Neural crest cell (in vitro differentiated cells): ENCODE measurements around the gene POLG2. TPM values are rescaled to one million over a fixed set of nuclear protein-coding genes. Genes with fewer than 3 reads are reported as not detected.

Experiments
- DNase-seq: peaks from one replicate; pipeline ENCODE4 v3.0.0; 2021; ENCODE audit warnings: low read depth, mixed read lengths, low spot score
- H3K27ac Mint-ChIP-seq: one replicate; pipeline ENCODE4 v1.8.0; 2021; ENCODE audit warnings: mild to moderate bottlenecking, mixed read lengths; ENCODE audit not compliant: unreplicated experiment
- H3K27me3 Mint-ChIP-seq: 2 replicates; pipeline ENCODE4 v1.8.0; 2021; ENCODE audit warnings: low read depth, mild to moderate bottlenecking, mixed read lengths
- H3K36me3 Mint-ChIP-seq: 2 replicates; pipeline ENCODE4 v1.8.0; 2021; ENCODE audit warnings: low read depth, mild to moderate bottlenecking, mixed read lengths
- H3K4me1 Mint-ChIP-seq: 2 replicates; pipeline ENCODE4 v1.8.0; 2021; ENCODE audit warnings: mixed read lengths
- H3K4me3 Mint-ChIP-seq: one replicate; pipeline ENCODE4 v1.8.0; 2021; ENCODE audit warnings: mild to moderate bottlenecking, mixed read lengths
- H3K9me3 Mint-ChIP-seq: 2 replicates; pipeline ENCODE4 v1.8.0; 2021; ENCODE audit warnings: mixed read lengths
- total RNA-seq: library from RNA; stranded (reverse); gene quantifications from 2 replicates; pipeline ENCODE4 v1.2.1, GENCODE V29; 2021
- TF ChIP-seq, protein P1 (sequence below): fragments of 200-600 bp; sonication (generic); conservative IDR thresholded peaks from 2 replicates; pipeline ENCODE4 v1.5.0; 2021; ENCODE audit warnings: antibody characterized with exemption, mild to moderate bottlenecking

Gene POLG2
- total RNA-seq, 1 donor from 2014 or later = 28.6 TPM

DNA sequence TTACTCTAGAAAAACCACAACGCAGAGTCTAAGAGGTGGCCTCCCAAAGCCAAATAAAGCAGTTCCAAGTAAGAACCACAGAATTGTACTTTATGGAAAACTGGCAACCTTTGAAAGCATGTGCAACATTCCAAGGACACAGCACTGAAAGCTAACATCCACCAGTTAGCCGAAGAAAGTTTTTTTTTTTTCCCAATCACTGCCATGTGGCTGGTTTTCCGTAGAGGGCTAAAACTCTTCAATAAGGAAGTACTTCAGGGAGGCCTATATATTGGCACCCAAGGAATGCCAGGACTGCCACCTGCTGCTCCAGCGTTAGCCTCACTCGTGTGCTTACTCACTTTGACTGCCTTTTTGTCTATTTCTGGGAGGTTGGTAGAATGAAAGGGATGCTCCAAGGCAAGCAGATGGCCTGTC is 35.1 kb upstream of the POLG2 start:
- no peaks in the 10 kb centered on the region for H3K27me3 Mint-ChIP-seq
- no peak overlapping the region for H3K27ac Mint-ChIP-seq
- H3K9me3 Mint-ChIP-seq = no peaks in the 10 kb centered on the region
- no peaks in the 10 kb centered on the region for H3K4me1 Mint-ChIP-seq
- no peak for DNase-seq
- H3K36me3 Mint-ChIP-seq = peaks cover 25% of the 10 kb centered on the region
- TF ChIP-seq, protein P1, sequence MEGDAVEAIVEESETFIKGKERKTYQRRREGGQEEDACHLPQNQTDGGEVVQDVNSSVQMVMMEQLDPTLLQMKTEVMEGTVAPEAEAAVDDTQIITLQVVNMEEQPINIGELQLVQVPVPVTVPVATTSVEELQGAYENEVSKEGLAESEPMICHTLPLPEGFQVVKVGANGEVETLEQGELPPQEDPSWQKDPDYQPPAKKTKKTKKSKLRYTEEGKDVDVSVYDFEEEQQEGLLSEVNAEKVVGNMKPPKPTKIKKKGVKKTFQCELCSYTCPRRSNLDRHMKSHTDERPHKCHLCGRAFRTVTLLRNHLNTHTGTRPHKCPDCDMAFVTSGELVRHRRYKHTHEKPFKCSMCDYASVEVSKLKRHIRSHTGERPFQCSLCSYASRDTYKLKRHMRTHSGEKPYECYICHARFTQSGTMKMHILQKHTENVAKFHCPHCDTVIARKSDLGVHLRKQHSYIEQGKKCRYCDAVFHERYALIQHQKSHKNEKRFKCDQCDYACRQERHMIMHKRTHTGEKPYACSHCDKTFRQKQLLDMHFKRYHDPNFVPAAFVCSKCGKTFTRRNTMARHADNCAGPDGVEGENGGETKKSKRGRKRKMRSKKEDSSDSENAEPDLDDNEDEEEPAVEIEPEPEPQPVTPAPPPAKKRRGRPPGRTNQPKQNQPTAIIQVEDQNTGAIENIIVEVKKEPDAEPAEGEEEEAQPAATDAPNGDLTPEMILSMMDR = no peak
- H3K4me3 Mint-ChIP-seq = no peak overlapping the region

DNA sequence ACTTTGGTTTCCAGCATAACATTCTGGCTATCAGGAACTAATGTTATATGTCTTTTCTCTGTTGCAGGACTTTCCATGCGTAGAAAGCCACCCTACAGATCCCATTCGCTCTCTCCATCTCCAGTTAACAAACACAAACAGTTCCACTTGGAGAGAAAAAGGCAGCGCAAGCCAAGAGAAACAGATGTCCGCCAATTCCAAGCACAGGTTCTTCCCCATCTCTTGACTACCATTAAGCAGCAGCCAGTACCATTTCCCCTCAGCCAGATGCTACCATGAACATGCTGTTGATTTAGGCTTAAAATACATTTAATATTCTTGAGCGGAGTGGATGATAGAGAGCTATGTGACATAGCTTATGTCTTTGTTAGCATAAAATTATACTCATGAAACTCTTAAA is 32.4 kb upstream of the POLG2 start:
- Mint-ChIP-seq H3K27ac (no peak overlapping the region), H3K36me3 (peaks cover 26% of the 10 kb centered on the region), H3K27me3 (no peaks in the 10 kb centered on the region), H3K4me1 (no peaks in the 10 kb centered on the region), H3K9me3 (no peaks in the 10 kb centered on the region), H3K4me3 (no peak overlapping the region)
- TF ChIP-seq, protein P1 = no peak
- no peak for DNase-seq

DNA sequence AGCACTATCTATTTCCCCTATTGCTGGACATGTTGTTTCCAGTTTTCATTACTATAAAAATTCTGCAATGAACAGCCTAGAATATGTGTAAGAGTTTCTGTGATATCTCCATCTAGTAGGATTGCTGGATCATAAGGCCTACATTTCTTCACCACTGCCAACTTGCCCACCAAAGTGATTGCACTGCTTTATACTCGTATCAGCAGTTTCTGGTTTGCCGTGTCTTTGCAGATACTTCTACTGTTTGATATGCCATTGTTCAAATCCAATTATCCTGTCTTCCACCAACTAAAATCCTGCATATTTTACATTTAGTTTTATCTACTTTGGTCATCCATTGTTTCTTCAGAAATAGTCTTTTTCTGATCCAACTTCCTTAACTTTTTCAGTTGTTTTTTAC is 31.1 kb upstream of the POLG2 start:
- Mint-ChIP-seq H3K4me3 (no peak overlapping the region), H3K4me1 (no peaks in the 10 kb centered on the region), H3K27ac (no peak overlapping the region), H3K9me3 (no peaks in the 10 kb centered on the region), H3K36me3 (peaks cover 22% of the 10 kb centered on the region), H3K27me3 (no peaks in the 10 kb centered on the region)
- TF ChIP-seq, protein P1 = no peak
- DNase-seq = no peak

DNA sequence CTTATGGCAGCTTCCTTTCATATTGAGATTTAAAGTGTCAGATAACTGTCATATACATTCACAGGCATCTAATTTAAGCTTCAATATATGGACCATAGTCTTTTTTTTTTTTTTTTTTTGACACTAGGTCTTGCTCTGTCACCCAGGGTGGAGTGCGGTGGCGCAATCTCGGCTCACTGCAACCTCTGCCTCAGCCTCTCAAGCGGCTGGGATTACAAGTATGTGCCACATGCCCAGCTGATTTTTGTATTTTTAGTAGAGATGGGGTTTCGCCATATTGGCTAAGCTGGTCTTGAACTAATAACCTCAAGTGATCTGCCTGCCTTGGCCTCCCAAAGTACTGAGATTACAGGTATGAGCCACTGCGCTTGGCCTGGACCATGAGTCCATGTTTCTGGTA is 23.5 kb upstream of the POLG2 start:
- Mint-ChIP-seq H3K4me1 (no peaks in the 10 kb centered on the region), H3K9me3 (no peaks in the 10 kb centered on the region), H3K4me3 (no peak overlapping the region), H3K36me3 (peaks cover 3% of the 10 kb centered on the region), H3K27me3 (no peaks in the 10 kb centered on the region), H3K27ac (no peak overlapping the region)
- TF ChIP-seq, protein P1 = no peak
- DNase-seq = no peak

DNA sequence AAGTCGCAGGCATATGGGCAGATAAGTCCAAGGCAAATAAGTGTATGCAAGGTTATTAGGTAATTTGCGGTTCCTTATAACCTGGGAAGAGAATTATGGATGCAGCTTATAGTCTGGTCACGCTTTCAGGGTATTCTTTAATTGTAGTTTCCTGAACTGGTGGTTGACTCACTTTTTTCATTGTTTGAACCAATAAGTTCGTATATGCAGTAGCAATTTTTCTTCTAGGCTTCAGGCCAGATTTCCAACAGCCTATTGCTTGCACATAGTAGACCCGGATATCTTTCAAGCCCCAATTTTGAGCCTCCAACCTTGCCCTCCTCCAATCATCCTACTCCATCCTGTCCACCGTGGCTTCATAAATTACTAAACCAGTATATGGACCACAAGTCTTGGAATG is 22.7 kb upstream of the POLG2 start:
- Mint-ChIP-seq H3K27ac (no peak overlapping the region), H3K4me1 (no peaks in the 10 kb centered on the region), H3K27me3 (no peaks in the 10 kb centered on the region), H3K36me3 (peaks cover 3% of the 10 kb centered on the region), H3K9me3 (no peaks in the 10 kb centered on the region), H3K4me3 (no peak overlapping the region)
- TF ChIP-seq, protein P1 = no peak
- no peak for DNase-seq

DNA sequence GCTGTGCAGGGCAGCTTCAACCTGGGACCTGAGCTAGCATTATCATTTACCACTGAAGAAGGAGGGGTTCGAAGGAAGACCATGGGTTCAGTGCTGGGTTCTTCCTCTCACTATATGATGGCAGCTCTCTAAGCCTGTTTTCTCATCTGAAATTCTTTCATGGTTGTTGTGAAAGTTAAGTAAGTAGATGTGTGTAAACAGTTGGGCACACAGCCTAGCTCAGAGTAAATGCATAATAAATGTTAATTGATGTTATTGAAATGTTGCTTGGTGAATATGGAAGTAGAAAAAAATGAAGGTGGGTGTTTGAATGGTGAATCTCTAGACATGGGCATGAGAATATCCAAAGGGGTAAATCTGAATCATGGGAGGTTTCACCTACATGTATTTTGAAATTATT is 19.0 kb upstream of the POLG2 start:
- Mint-ChIP-seq H3K36me3 (peaks cover 8% of the 10 kb centered on the region), H3K4me3 (no peak overlapping the region), H3K4me1 (no peaks in the 10 kb centered on the region), H3K27me3 (no peaks in the 10 kb centered on the region), H3K27ac (no peak overlapping the region), H3K9me3 (no peaks in the 10 kb centered on the region)
- TF ChIP-seq, protein P1 = no peak
- no peak for DNase-seq
